Glomerular visceral epithelial cell (primary cell): ENCODE measurements around the gene DNAJB6.
"Not testable (repeated sequence)": the region's sequence is repeated elsewhere in the genome, so short reads cannot be mapped to it uniquely, and the experiment has no call there.

ENCODE experiments used
- DNase-seq: peaks from one replicate; pipeline ENCODE4 v3.0.0-alpha.2; 2016; ENCODE audit errors: extremely low spot score

Gene DNAJB6

DNA sequence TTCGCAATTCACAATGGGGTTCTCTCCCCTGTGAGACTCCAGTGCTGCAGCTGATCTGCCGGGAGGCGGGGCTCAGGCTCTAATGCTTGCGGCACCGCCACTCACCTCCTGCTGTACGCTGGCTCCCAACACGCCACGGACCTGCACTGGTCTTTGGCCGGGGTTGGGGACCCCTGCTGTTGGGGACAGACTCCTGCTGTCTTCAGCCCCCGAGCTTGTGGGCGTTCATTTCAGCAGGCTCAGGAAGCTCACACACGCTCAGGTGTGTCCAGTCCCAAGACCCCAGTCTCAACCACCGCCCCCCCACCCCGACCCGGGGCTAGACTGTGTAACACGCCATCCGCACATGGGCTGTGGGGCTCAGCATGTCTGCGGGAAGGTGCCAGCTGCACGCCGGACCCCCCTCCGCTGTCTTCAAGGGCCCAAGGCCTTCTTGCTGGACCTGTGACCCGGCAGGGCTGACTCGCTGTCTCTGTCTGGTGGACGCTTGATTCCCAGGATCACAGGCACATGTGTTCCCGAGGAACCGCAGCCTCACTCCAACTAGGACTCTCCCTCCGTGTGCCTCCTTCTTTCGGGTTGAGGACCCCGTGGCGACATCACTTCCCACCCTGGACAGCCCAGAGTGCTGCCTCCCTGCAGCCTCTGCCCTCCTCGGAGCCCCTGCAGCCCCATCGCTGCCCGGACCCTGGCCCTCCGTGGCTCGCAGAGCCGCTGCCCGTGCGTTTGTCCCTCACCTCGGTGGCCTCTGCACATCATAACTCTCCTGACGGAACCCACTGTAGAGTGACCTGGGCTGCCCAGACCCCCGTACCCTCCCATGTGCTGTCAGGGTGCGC is 106.4 kb downstream of the DNAJB6 start:
- no peak for DNase-seq

DNA sequence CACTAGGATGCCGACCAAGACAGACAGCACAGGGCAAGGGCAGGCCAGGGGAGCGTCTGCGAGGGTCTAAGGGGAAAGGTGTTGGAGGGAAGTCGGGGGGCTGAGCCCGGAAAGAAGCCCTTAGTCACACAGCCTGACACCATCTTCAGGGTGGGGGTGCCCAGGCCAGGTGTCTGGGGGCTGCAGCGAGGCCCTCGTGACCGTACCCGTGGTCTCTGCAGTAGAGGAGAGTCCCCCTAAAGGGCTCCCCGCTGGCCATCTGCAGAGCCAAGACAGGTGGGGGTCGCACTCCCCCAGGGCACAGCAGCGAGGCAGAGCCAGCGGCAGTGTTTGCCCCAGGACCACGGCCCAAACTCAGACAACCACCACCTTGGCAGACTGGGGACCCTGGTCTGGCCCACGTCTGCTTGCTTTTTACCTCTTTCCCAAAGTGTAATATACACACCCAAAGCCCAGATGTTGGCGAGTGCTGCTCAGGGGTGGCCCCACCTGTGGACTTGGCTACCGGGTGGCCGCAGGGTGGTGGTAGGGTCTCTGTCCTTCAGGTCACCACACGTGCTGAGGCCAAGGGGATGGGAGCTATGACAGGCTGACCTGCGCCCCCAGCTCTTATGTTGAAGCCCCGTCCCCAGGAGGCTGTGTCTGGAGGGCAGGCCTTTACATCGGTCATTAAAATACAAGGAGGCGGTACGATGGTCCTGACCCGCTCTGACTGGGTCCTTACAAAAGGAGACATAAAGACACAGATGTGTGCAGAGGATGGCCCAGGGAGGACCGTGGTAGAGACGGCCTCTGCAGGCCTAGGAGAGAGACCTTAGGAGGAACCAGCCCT is 107.4 kb downstream of the DNAJB6 start:
- no peak for DNase-seq

DNA sequence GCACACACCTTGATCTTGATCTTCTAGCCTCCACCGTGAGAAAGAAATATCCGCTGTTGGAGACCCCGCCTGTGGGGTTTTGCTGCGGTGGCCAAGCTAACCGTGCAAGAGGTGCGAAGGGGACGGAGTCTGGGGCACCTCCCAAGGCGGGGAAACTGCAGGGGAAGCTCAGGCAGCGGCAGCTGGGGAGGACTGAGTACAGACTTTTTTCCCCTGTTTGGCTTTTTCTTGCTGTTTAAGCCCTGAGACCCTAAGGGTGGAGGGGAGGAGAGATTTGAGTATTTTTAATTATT is 108.0 kb downstream of the DNAJB6 start:
- DNase-seq, result no peak

DNA sequence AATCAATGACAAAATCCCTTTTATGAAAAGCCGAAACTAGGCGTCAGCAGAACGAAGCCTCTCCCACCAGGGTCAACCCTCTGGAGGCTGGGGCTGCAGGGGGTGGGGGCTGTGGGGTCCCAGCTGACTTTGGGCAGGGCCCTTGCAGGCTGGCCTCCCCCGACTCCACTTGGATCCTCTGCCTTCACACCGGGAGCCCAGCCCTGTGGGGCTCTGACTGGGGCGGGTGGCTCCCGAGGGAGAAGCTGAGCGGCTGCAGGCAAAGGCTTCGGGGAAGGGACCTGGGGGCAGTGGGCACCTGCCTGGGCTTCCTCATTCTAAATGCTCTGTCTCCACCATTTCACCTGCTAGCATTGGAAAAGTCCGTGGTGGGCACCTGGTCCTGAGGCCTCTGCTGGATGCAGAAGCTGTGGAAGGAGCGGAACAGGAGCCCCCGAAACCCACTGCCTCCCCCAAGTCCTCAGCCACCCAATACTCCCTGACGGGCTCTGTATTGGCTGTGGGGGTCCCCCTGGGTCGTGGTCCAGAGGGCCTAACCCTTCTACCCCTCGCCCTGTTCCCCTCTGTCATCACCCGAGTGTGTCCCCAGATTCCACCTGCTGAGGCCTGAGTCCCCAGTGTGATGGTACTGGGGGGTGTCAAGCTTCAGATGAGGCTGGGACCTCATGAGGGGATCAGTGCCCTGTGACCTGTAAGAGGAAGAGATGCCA is 108.6 kb downstream of the DNAJB6 start:
- no peak for DNase-seq

DNA sequence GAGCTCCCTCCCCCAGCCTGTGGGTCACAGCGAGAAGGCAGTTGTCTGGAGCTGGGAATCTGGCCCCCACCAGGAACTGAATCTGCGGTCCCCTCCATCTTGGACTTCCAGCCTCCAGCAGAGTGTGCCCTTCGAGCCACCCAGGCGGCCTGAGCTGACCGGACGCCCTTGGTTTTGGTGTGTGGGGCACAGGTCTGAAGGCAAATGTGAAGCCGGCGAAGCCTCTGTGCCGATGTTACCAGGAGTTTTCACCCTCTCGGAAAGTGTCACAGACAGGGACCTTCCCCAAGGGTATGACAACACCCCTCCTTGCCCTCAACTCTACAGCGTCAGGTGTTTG is 109.1 kb downstream of the DNAJB6 start:
- no peak for DNase-seq

DNA sequence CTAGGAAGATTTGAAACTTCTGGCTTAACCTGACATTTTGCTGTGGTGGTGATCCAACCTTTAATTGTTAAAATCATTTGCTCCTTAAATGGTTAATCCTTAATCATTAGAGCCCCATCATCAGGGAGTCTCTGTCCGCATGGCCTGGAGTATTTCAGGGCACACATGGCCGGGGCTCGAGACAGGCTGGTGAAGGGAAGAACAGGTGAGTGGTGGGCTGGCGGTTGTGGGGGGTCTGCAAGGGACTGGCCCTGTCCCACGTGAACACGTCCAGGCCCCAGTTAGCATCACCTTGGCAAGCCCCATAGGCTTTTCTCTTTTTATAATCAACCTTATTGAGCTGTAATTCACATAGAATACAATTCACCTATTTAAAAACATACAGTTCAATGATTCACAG is 109.5 kb downstream of the DNAJB6 start:
- DNase-seq, result no peak

DNA sequence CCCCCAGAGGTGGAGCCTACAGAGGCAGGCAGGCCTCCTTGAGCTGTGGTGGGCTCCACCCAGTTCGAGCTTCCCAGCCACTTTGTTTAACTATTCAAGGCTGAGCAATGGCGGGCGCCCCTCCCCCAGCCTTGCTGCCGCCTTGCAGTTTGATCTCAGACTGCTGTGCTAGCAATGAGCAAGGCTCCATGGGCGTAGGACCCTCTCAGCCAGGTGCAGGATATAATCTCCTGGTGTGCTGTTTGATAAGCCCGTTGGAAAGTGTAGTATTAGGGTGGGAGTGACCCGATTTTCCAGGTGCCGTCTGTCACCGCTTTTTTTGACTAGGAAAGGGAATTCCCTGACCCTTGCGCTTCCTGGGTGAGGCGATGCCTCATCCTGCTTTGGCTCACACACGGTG is 117.2 kb downstream of the DNAJB6 start:
- not testable (repeated sequence) for DNase-seq

DNA sequence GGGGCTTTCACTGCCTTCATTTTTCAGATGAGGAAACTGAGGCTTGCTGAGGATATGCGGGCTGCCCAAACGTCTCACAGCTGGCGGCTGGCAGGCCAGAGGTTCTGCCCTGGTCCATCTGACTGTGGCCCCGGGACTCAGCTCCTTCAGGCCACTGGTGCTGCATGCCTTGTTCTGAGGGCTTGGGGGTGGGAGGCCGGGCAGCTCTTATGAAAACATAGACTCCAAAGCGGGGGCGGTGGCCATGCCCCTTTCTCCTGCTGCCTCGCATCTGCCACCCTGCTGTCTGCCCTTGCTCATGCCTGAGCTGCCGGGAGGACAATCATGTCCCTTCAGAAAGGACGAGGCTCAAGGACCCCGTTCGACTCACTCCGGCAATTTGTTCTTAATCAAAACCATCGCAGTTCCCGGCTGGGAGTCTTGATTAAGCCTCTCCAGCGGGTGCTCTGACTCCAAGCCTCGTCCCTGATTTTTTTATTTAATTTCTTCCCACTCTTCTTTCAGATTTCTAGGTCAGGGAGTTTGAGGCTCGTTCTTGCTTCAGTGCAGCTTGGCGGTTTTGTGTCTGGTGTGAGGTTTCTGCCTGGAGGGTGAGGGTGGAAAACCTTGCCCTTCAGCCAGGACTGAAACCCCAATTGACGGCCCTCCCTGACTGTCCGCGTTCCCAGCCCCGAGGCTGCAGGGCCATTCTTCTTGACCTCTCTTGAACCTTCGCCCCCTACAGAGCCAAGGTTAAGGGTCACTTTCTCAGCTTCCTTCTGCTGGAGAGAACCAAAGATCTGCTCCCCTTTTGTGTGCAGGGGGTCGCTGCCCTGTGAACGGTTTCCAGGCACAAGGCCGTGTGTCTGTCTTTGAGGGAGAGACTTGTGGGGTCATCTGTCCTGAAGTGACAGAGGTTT is 120.8 kb downstream of the DNAJB6 start:
- no peak for DNase-seq

DNA sequence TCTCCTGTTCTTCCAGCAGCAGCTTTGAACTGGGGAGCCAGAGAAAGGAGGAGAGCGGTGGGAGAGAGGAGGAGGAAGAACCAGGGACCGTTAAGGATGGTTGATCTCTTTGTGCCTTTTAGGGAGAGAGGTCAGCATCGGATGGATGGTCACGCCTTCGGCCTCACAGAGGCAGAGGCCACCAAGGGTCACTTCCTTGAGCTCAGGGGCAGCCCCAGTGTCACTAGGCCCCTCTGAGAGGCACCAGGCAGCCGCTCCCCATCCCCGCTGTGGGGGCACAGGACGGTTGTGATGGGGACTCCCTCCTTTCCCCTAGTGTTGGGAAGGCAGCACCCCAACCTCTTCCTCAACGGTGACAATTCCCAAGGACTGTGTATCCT is 121.4 kb downstream of the DNAJB6 start:
- no peak for DNase-seq

DNA sequence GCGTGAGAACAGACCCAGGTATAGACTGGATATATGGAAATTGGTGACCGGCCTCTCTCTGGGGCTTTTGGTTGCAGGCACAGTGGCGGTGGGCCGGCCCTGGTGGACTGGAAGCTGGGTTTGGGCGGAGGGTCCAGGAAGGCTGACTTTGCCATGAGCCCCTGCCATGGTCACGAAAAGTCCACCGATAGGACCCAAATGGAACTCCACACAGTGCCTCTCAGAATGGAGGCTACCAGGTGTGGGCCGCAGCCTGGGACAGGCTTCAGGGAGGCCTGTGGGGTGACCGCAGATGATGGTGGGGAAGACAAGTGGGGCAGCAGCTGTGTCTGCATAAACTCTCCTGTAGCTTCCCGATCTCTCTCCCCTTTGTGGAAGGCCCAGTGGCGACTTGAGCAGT is 123.2 kb downstream of the DNAJB6 start:
- no peak for DNase-seq

DNA sequence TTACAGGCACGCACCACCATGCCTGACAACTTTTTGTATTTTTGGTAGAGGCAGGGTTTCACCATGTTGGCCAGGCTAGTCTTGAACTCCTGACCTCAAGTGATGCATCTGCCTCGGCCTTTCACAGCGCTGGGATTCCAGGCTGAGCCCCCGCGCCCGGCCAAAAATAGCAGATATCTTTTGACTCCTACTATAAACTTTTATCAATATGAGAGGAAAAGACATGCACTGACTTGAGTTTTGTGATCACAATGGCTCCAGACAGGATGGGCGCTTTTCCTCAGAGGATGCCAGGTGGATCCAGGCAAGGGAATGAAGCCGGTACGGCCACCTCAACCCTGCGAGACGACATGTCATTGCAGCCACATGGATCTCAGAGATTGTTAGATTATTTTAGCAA is 123.9 kb downstream of the DNAJB6 start:
- DNase-seq, result no peak

DNA sequence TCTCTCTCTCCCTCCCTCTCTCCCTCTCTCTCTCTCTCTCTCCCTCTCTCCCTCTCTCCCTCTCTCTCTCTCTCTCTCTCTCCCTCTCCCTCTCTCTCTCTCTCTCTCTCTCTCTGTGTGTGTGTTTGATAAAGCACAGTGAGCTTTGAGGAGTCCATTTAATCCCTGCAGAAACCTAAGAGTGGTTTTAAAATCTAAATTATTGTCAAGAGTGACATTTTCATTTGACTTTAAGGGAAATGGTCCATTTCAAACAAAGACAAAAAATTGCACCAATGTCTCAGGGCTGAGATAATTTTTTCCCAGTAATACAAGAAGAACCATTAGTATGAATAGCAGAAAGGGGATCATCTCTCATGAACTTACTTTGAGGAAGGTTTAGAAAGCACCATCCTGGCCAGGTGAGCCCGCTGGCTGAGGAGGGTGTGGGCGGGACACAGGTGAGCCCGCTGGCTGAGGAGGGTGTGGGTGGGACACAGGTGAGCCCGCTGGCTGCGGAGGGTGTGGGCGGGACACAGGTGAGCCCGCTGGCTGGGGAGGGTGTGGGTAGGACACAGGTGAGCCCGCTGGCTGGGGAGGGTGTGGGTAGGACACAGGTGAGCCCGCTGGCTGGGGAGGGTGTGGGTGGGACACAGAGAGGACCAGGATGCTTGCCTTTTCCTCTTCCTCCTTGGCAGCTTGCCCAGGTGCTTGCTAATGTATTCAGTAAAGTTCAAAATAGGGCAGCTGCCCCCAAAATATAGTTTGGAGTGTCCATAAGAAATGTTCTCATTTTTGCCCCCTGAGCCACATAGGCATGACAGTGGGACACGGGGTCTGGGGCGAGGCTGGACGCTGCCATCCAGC is 125.0 kb downstream of the DNAJB6 start:
- no peak for DNase-seq

DNA sequence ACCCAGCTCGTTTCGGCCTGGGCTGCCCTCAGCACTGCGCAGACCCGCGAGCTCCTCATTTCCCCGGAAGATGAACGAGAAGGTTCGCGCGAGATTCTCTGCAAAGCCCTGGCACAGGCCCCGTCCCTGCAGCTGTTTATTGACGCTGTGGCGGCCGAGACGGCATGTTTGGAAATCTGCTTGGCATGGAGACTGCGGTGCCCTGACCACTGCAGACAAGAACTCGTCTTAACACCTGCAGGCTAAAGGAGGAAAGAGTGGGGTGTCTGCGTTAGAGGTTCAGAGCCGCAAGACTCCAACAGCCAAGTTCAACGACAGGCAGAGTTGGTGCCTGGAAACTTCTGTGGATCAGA is 125.6 kb downstream of the DNAJB6 start:
- no peak for DNase-seq

DNA sequence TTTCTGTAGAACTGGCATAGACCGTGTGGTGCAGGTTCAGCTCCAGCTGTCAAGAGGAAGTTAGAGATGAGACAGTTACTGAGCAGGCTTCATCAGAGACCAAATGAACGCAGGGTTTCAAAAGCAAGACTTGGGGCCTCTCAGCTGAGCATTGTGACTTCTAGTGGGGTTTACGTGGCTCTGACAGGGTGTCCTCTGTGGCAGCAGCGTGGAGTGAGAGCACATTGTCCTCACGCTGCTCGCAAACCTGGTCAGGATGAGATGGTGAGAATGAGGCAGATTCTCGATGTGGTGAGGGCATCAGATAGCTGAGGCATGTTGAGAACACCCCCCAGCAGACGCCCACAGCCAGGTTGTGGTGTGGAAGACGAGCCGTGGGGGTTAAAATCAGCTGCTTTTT is 126.0 kb downstream of the DNAJB6 start:
- DNase-seq, result no peak

DNA sequence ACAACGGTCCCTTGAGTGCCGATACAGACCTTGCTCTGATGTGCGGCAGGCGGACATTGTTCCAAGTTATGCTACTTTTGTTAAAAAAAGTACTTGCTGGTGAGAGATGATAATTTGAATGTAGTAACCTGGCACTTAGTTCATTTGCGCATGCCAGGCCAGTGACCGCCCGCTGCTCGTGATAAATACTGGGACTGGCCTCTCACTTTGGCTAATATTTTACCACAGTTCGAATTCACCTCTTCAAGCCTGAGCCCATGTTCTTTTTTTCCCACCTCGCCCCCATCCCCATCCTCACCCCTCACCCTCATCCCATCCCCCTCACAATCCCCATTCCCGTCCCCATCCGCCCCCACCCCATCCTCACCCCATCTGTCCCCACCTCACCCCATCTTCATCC is 126.4 kb downstream of the DNAJB6 start:
- DNase-seq, result no peak

DNA sequence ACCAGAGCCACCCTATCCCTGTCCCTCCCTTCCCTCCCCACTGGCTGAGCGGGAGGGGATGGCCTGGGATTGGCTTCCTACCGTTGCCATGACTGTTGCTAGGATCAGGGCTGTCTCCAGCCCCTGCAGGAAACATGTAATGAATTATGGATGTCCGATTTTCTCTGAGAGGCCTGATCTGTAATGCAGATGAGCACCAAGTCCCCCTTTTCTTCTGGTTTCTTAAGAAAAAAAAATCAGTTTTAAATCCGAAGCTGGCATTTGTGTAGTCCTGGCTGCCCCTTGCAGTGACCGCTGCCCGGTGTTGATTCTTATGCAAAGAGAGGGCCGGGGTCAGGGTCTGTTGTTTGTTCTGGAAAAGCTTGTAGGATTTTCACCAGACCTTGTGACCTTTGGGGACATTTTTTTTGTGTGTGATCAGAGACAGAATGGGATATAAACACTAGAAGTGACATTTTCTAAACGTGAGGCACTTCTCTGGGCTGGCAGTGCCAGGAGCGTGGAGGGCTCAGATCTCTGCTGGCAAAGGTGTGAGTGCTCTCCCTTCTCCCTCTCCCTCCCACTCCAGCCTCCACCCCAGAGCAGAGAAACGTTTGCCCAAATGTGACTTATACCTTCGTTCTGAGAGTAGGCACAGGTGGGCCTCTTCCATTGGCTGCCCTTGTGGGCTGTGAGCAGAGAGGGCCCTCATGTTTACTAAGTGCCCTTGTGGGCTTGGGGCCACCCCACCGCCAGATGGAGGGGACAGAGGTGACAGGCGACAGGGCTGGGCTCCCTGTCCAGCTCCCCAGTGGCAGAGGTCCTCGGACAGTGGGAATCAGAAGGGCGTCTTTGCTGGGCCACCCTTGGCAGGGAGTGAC is 127.5 kb downstream of the DNAJB6 start:
- DNase-seq, result no peak

DNA sequence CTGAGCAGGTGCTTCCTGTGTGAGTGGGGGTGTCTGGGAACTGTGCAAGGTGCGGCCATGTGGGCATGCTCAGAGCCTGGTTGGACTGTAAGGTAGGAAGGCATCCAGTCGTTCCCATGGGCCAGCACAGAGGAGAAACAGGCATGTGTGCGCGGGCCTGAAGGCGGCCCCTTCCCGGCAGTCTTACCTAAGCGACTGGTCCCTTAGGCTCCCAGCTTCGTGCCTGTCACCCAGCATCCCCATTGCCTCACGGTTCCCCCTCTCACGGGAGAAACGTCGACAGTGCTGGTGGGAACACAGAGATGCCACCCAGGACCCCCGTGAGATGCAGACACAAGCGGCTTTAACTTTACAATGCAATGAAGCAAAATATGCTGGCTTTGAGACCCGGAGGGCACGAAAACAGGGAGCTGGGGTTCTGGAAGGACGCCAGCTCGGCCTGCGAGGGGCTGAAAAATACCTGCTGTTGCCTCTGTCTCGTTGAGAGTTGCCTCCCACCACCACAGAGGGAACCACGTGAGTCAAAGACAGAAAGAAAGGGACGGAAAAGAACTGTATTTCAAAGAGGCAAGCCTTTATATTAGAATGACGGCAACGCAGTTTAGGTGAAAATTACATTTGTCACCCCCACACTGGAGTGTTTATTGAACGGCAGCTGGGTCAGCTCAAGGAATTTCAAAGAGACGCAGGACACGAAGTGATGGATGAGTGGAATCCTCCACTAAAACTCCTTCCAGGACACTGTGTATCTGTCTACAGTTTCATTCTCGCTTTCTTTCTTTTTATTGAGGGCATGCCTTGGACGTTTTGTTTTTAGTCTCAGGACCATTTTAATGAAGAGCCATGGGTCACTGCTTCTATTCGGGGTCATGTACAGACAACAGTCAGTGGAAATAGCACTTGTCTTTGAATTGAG is 128.4 kb downstream of the DNAJB6 start:
- no peak for DNase-seq

DNA sequence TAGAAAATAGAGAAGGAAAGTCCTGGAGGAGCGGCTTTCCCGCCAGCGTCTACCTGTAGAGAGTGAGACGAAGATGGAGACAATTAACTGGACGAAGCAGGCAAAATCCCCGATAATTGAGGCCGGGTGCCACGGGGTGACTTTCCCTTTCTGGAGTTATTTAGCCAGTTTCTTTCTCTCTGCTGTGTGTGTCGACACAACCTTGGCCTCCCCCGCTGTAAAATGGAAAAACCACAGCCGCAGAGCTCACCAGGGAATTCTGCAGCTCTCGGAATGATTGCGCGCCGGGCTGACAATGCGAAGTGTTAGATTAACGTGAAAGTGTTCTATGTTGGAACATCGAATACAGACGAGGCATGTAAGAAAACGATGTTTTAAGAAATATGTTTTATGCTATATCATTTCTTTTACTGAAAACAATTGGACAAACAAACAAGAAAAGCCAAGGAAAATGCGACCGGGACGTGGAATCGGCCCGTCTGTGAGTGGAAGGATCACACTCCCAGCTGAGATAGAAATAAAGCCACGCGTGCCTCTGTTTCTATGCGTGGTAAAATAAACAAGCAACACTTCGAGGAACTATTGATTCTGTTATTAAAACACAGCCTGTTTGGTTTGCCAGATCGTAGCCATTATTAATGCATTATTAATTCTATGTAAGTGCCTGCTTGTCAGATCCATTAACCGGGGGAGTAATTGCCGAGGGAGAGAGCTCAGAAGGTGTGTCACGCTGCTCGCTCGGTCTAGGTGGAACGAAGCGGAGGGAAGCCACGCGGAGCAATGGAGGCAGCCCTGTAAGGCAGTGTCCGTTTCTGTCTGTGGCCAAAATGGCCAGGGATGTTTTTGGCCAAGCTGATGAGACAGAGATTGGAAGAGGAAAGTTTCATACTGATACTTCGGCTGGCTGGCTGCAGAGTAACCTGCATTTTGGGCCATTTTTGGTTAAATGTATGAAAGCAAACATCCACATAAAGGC is 129.4 kb downstream of the DNAJB6 start:
- no peak for DNase-seq
